Measurements from ENCODE around the gene PHF8.

DNA sequence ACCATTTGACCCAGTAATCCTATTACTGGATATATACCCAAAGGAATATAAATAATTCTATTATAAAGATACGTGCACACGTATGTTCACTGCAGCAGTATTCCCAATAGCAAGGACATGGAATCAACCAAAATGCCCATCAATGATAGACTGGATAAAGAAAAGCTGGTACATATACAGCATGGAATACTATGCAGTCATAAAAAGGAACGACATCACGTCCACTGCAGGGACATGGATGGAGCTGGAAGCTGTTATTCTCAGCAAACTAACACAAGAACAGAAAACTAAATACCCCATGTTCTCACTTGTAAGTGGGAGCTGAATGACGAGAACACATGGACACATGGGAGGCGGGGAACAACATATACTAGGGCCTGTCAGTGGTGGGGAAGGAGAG lies 69.7 kb downstream of the PHF8 start:
- TF ChIP-seq, protein P1, sequence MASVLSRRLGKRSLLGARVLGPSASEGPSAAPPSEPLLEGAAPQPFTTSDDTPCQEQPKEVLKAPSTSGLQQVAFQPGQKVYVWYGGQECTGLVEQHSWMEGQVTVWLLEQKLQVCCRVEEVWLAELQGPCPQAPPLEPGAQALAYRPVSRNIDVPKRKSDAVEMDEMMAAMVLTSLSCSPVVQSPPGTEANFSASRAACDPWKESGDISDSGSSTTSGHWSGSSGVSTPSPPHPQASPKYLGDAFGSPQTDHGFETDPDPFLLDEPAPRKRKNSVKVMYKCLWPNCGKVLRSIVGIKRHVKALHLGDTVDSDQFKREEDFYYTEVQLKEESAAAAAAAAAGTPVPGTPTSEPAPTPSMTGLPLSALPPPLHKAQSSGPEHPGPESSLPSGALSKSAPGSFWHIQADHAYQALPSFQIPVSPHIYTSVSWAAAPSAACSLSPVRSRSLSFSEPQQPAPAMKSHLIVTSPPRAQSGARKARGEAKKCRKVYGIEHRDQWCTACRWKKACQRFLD (CRISPR knock-in tag; IDR thresholded peaks at IDR 0.05), result no peak
- TF ChIP-seq GATA2 (CRISPR knock-in tag; IDR thresholded peaks at IDR 0.05), result no peak
- no peak for TF ChIP-seq NFE2L1 (tag; IDR thresholded peaks at IDR 0.05; ENCODE audit: borderline replicate concordance, low read depth)
- TF ChIP-seq ZNF3 (CRISPR knock-in tag; IDR thresholded peaks at IDR 0.05), result no peak
- no peak for TF ChIP-seq FOXK2 (conservative IDR thresholded peaks at IDR 0.05 in 1 of 2, IDR thresholded peaks at IDR 0.05 in 1 of 2; ENCODE audit: low read depth in 2 of 2)
- no peak for TF ChIP-seq GABPA (tag; conservative IDR thresholded peaks at IDR 0.05; ENCODE audit: low read depth)
- no peak for TF ChIP-seq ZNF766 (CRISPR knock-in tag; conservative IDR thresholded peaks at IDR 0.05)
- TF ChIP-seq CC2D1A (IDR thresholded peaks at IDR 0.05), result no peak
- no peak for TF ChIP-seq SAFB2 (IDR thresholded peaks at IDR 0.05; ENCODE audit: borderline replicate concordance, low read depth, low read length, severe bottlenecking)

Data from K562 (cell line).